ENCODE results near the gene SLC25A30.

GRCh38 chr13:45364876-45365557 is 53.2 kb downstream of the SLC25A30 start:
- TF ChIP-seq CTCF (IDR thresholded peaks at IDR 0.05) (no peak), POLR2A (IDR thresholded peaks at IDR 0.05) (no peak)

All from stomach (tissue), 4 donors.